Iris pigment epithelial cell (primary cell): ENCODE data around the gene EPHX1.
"Not testable (repeated sequence)": the region's sequence is repeated elsewhere in the genome, so short reads cannot be mapped to it uniquely, and the experiment has no call there.

Source experiments
- DNase-seq: peaks from one replicate; pipeline ENCODE4 v3.0.0-alpha.2; 2011; ENCODE audit warnings: low read depth

The EPHX1 gene

GRCh38 chr1:225816643-225817538 lies 7.0 kb downstream of the EPHX1 start:
- no peak for DNase-seq

- DNase-seq: peak; percentile 84
Observed at GRCh38 chr1:225817611-225818061, 7.7 kb downstream of the EPHX1 start.

DNA sequence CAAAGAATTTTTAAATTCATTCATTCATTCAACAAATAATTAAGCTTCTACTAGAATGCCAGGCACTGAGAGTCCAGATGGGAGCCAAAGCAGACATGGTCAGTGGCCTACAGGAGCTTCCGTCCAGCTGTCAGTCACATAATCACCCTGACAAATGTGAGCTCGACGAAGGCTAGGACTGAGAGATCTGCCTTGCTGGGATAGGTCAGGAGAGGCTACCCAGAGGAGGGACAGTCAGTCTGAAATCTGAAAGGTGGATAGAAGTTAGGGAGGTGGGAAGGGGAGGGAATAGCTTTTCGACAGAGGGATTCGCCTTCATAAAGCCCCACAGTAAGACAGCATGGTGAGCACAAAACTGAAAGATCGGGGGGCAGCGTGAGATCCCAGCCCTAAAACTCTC lies 8.3 kb downstream of the EPHX1 start:
- no peak for DNase-seq

GRCh38 chr1:225819346-225820192 lies 9.6 kb downstream of the EPHX1 start:
- DNase-seq: no peak

DNA sequence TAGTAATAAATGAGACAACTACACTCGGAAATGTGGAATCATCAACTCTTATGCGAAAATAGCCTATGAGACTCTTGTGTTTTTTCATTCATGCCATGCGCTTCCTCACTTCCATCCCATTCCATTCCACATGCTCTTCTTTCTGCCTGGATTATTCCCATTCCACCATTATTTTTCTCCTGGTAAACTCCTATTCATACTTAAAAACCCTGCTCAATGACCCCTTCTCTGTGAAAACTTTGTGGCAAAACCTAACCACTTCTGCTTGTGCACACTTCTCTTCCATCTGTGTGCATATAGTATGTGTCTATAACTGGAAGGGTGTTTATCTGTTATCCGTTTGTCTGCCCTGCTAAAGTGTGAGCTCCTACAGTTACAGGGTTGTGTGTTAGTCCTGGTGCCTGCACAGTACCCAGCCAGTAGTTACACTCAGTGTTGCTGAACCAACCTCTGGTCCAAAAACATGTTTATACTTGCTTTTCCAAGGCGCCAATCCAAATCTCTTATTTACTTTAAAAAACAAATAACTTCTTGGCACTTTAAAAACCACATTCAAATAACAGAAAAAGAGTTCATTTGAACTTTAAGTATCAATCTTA lies 10.7 kb downstream of the EPHX1 start:
- DNase-seq: no peak

GRCh38 chr1:225822655-225823403 lies 12.9 kb downstream of the EPHX1 start:
- DNase-seq: no peak

DNA sequence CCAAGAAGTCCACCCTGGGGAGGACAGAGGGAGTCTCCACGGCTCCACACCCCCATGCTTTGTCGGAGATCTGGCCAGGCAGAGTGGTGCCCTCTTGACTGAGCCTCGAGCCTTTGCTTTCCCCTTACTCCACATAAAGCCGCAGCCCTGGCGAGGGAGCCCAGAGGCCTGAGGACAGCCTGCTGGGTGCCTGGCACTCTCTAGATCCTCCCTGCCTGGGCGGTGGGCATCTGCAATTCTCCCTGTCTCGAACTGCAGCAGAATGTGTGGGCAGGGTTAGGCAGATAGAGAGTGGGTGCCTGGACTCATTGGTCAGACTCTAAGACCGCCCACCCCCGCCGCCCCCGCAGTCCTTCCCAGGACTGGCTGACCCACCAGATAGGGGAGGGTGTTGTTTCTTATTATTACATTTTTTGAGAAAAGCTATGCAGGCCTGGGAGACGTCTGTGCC lies 13.9 kb downstream of the EPHX1 start:
- DNase-seq: no peak

- DNase-seq: no peak
Observed at GRCh38 chr1:225824533-225824941, 14.6 kb downstream of the EPHX1 start.

GRCh38 chr1:225825078-225825477 lies 15.2 kb downstream of the EPHX1 start:
- no peak for DNase-seq

DNA sequence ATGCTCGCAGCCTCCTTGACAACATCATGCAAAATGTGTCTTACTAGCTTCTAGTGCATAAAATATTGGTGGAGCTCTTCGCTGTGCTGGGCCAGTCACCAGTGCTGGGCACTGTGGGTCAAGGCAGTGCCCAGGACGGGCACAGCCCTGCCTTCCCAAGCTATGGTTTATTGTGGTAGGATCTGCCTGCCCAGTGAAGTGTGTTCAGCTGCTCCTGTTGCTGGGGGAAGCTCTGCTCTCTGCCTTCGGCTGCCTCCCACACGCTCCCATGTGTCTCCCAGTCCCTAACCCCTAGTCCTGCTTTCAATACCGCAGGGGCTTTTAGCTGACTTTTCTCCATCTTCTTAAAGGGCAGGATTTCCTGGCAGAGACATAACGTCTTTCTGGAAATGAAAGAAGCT lies 15.7 kb downstream of the EPHX1 start:
- DNase-seq: no peak

- no peak for DNase-seq
Observed at GRCh38 chr1:225827076-225827475, 17.2 kb downstream of the EPHX1 start.

- DNase-seq: no peak
Observed at GRCh38 chr1:225828706-225829345, 18.9 kb downstream of the EPHX1 start.

DNA sequence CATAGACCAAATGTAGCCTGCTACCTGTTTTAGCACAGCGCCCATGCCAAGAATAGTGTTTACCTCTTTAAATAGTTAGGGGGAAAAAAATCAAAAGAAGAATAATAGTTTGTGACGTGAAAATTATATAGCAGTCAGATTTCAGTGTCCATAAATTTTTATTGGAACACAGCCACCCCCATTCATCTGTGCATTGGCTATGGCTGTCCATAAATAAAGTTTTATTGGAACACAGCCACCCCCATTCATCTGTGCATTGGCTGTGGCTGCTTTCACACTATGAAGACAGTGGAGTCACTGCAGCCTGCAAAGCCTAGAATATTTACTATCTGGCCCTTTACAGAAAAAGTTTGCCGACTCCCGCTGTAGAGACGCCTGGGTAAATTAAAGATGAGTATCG lies 20.9 kb downstream of the EPHX1 start:
- no peak for DNase-seq

DNA sequence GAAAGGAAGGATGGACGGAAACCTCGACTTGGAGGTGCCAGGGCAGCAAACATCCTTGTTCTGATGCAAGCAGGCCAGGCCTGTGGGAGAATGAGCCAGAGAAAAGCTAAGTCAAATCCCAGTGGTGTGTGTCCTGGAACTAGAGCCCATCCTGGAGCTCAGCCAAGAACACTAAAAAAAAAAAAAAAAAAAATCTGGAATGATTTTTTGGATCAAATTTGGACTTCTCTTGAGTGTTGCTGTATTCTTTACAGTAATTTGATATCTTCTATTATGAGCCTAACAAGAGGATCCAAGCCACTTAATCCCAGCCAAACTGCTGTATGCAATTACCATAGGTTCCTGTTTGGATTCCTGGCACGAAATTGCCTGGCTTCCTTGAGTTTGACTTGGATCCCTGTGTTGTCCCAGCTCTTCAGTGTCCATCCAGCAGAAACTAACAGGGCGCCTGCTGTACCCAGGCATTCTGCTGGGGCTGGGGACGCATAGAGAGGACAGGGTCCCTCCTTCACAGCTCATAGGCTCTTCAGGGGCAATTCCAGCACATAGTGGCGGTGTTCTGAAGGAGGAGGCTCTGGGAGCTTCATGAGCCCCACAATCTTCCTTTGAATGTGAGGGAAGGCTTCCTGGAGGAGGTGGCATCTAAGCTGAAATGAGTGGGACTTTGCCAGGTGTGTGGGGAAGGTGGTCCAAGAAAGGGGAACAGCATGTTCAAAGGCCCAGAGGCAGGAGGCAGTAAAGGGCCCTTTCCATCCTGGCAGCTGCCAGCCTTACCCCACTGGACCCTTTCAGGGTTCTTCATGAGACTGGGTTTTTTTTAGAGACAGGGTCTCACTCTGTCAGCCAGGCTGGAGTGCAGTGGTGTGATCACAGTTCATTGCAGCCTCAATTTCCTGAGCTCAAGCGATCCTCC lies 24.7 kb downstream of the EPHX1 start:
- DNase-seq: peak; percentile 27

DNA sequence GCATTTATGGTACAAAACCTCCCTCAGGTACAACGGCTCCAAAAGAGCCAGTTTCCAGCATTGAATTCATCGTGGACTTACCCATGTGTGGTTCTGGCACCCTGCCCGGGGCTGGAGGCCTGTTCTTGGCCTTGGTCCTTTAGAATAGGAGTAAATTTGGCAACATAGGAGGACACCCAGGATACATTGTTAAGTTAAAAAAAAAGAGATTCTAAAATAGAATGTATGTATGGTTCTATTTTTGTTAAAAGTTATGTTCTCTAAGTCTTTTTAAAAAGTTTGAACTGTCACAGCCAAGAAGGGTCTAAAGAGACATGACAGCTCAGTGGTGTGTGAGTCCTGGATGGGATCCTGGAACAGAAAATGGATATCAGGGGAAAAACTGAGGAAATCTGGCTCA lies 25.9 kb downstream of the EPHX1 start:
- peak; percentile 46 for DNase-seq

DNA sequence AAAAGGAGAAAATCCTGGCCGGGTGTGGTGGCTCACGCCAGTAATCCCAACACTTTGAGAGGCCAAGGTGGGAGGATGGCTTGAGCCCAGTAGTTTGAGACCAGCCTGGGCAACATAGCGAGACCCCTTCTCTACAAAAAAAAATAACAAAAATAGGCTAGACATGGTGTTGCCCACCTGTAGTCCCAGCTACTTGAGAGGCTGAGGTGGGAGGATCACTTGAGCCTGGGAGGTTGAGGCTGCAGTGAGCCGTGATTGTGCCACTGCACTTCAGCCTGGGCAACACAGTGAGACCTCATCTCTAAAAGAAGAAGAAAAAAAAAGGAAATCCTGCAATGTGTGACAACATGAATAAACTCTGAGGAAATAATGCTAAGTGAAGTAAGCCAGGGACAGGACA lies 26.4 kb downstream of the EPHX1 start:
- not testable (repeated sequence) for DNase-seq

DNA sequence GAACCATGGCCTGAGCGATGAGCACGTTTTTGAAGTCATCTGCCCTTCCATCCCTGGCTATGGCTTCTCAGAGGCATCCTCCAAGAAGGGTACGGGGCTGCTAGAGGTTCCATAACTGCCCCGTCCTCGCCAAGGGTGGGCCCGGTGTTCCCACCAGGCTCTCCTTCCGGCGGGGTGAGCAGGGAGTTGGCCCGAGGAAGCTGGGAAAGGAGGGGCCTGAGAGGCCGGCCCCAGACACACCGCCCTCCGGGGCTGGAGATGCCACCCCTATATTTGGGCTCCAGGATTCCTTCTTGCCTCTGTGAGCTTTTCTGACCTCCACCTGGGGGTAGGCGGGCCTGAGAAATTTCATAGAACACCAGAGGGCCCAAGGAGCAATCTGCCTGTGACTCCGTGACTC lies 28.9 kb downstream of the EPHX1 start:
- no peak for DNase-seq

- no peak for DNase-seq
Observed at GRCh38 chr1:225840223-225840610, 30.3 kb downstream of the EPHX1 start.

GRCh38 chr1:225840713-225841112 lies 30.8 kb downstream of the EPHX1 start:
- DNase-seq: no peak

- DNase-seq: no peak
Observed at GRCh38 chr1:225842074-225842473, 32.1 kb downstream of the EPHX1 start.
